H9 (cell line): ENCODE data around the gene KNSTRN. TPM values are rescaled to one million over a fixed set of nuclear protein-coding genes. Genes with fewer than 3 reads are reported as not detected.

Source experiments
- DNase-seq: peaks from one replicate; pipeline ENCODE4 v3.0.0-alpha.2; 2017
- H2AFZ ChIP-seq: one replicate; pipeline ENCODE4 v1.6.1; 2013; ENCODE audit warnings: mild to moderate bottlenecking, low read length, control low read depth, moderate library complexity
- H2AK5ac ChIP-seq: 2 replicates; pipeline ENCODE4 v1.6.1; 2013; ENCODE audit warnings: low read length, control low read depth, mixed read lengths; ENCODE audit not compliant: insufficient read length
- H2BK120ac ChIP-seq: one replicate; pipeline ENCODE4 v1.6.1; 2013; ENCODE audit warnings: low read depth, mild to moderate bottlenecking, low read length, control low read depth, inconsistent platforms; ENCODE audit not compliant: poor library complexity, severe bottlenecking
- H2BK12ac ChIP-seq: 2 replicates; pipeline ENCODE4 v1.6.1; 2013; ENCODE audit warnings: low read length, control low read depth, mixed read lengths, low read depth; ENCODE audit not compliant: insufficient read length
- H2BK15ac ChIP-seq: 2 replicates; pipeline ENCODE4 v1.6.1; 2013; ENCODE audit warnings: low read depth, low read length, control low read depth
- H2BK20ac ChIP-seq: one replicate; pipeline ENCODE4 v1.6.1; 2013; ENCODE audit warnings: low read depth, mild to moderate bottlenecking, low read length, control low read depth, inconsistent platforms; ENCODE audit not compliant: poor library complexity, severe bottlenecking
- H2BK5ac ChIP-seq: 2 replicates; pipeline ENCODE4 v1.6.1; 2013; ENCODE audit warnings: low read length, control low read depth, mixed read lengths; ENCODE audit not compliant: insufficient read length
- H3K14ac ChIP-seq: 2 replicates; pipeline ENCODE4 v1.6.1; 2013; ENCODE audit warnings: low read length, control low read depth; ENCODE audit not compliant: insufficient read depth
- H3K18ac ChIP-seq: 2 replicates; pipeline ENCODE4 v1.6.1; 2013; ENCODE audit warnings: low read depth, mild to moderate bottlenecking, mixed read lengths, low read length, control low read depth; ENCODE audit not compliant: insufficient read length
- H3K23ac ChIP-seq: 2 replicates; pipeline ENCODE4 v1.6.1; 2013; ENCODE audit warnings: low read length, control low read depth, mixed read lengths, low read depth; ENCODE audit not compliant: insufficient read length
- H3K23me2 ChIP-seq: 2 replicates; pipeline ENCODE4 v1.6.1; 2013; ENCODE audit warnings: low read depth, mild to moderate bottlenecking, mixed read lengths, low read length, control low read depth; ENCODE audit not compliant: insufficient read length, poor library complexity, severe bottlenecking
- H3K27ac ChIP-seq: 2 replicates; pipeline ENCODE4 v1.5.1; 2013; ENCODE audit warnings: low read length, control low read depth, mixed read lengths, low read depth; ENCODE audit not compliant: insufficient read length
- H3K27me3 ChIP-seq: 2 replicates; pipeline ENCODE4 v1.6.1; 2013; ENCODE audit warnings: low read length, control low read depth, inconsistent platforms; ENCODE audit not compliant: insufficient read depth
- H3K4ac ChIP-seq: 2 replicates; pipeline ENCODE4 v1.6.1; 2013; ENCODE audit warnings: low read depth, mild to moderate bottlenecking, control low read depth, inconsistent platforms, low read length, moderate library complexity
- H3K4me1 ChIP-seq: 2 replicates; pipeline ENCODE4 v1.6.1; 2013; ENCODE audit warnings: low read length, control low read depth, inconsistent platforms; ENCODE audit not compliant: insufficient read depth
- H3K4me2 ChIP-seq: 2 replicates; pipeline ENCODE4 v1.6.1; 2013; ENCODE audit warnings: low read length, control low read depth, mixed read lengths; ENCODE audit not compliant: insufficient read length, insufficient read depth
- H3K56ac ChIP-seq: 2 replicates; pipeline ENCODE4 v1.6.1; 2013; ENCODE audit warnings: low read depth, mild to moderate bottlenecking, mixed read lengths, low read length, control low read depth; ENCODE audit not compliant: insufficient read length
- H3K79me1 ChIP-seq: 2 replicates; pipeline ENCODE4 v1.6.1; 2013; ENCODE audit warnings: low read depth, mild to moderate bottlenecking, moderate library complexity, low read length, control low read depth, inconsistent platforms; ENCODE audit not compliant: insufficient read depth, poor library complexity, severe bottlenecking
- H3K79me2 ChIP-seq: 2 replicates; pipeline ENCODE4 v1.6.1; 2013; ENCODE audit warnings: low read length, control low read depth, inconsistent platforms; ENCODE audit not compliant: insufficient read depth
- H3K9ac ChIP-seq: 2 replicates; pipeline ENCODE4 v1.6.1; 2013; ENCODE audit warnings: low read length, control low read depth, mixed read lengths; ENCODE audit not compliant: insufficient read length; ENCODE audit errors: extremely low read depth
- H3K9me3 ChIP-seq: one replicate; pipeline ENCODE4 v1.6.1; 2013; ENCODE audit warnings: low read depth, low read length, inconsistent platforms; ENCODE audit not compliant: control insufficient read depth
- H3T11ph ChIP-seq: one replicate; pipeline ENCODE4 v1.6.1; 2013; ENCODE audit warnings: mild to moderate bottlenecking, low read length, control low read depth, inconsistent platforms
- H4K20me1 ChIP-seq: one replicate; pipeline ENCODE4 v1.6.1; 2013; ENCODE audit not compliant: control insufficient read depth, insufficient read length, insufficient read depth
- H4K5ac ChIP-seq: 2 replicates; pipeline ENCODE4 v1.6.1; 2013; ENCODE audit warnings: low read depth, mild to moderate bottlenecking, mixed read lengths, low read length, control low read depth; ENCODE audit not compliant: insufficient read length
- H4K8ac ChIP-seq: replicated peaks from 2 replicates; pipeline ENCODE4 v1.6.1; 2013; ENCODE audit warnings: low read length, control low read depth, mixed read lengths, low read depth; ENCODE audit not compliant: insufficient read length
- H4K91ac ChIP-seq: 2 replicates; pipeline ENCODE4 v1.6.1; 2013; ENCODE audit warnings: low read depth, mild to moderate bottlenecking, moderate library complexity, mixed read lengths, low read length, control low read depth; ENCODE audit not compliant: insufficient read length
- H3K27ac Mint-ChIP-seq, 3 experiments: 2 replicates in 2 of 3; 3 replicates in 1 of 3; pipeline ENCODE4 v1.8.0; 2020 to 2021; ENCODE audit warnings: mixed read lengths in 3 of 3, mild to moderate bottlenecking in 1 of 3, moderate library complexity in 1 of 3
- H3K27me3 Mint-ChIP-seq: 2 replicates; pipeline ENCODE4 v1.8.0; 2021; ENCODE audit warnings: low read depth, mild to moderate bottlenecking, moderate library complexity, mixed read lengths
- H3K36me3 Mint-ChIP-seq, 3 experiments: 2 replicates in 2 of 3; 3 replicates in 1 of 3; pipeline ENCODE4 v1.8.0; 2020 to 2021; ENCODE audit warnings: low read depth in 3 of 3, mixed read lengths in 3 of 3; ENCODE audit not compliant: insufficient read depth in 1 of 3
- H3K4me1 Mint-ChIP-seq, 2 experiments: 2 replicates each; pipeline ENCODE4 v1.8.0; 2020; ENCODE audit warnings: mixed read lengths in 2 of 2
- H3K4me3 Mint-ChIP-seq, 2 experiments: 2 replicates in 1 of 2; 3 replicates in 1 of 2; pipeline ENCODE4 v1.8.0; 2020 to 2021; ENCODE audit warnings: mild to moderate bottlenecking in 2 of 2, mixed read lengths in 2 of 2, moderate library complexity in 1 of 2
- H3K9me3 Mint-ChIP-seq, 2 experiments: 2 replicates in 1 of 2; 3 replicates in 1 of 2; pipeline ENCODE4 v1.8.0; 2020; ENCODE audit warnings: mild to moderate bottlenecking in 2 of 2, mixed read lengths in 2 of 2, moderate library complexity in 1 of 2
- WGBS: extraction: QIAGEN DNeasy Blood & Tissue Kit; methylation state at CpG from one replicate; pipeline ENCODE4 v1.1.7; 2013; ENCODE audit warnings: missing lambda C conversion rate, low lambda C conversion rate, mixed read lengths; ENCODE audit not compliant: insufficient read length; ENCODE audit errors: extremely low coverage; 5-methylcytosine and 5-hydroxymethylcytosine counted together
- total RNA-seq: library from RNA; stranded (reverse); gene quantifications from 2 replicates; pipeline ENCODE4 v1.2.1, GENCODE V29; 2021
- TF ChIP-seq, protein P1 (sequence below): fragments of 200-600 bp; sonication (generic); conservative IDR thresholded peaks from 3 replicates; pipeline ENCODE4 v1.8.0; 2021; ENCODE audit warnings: antibody characterized with exemption, mild to moderate bottlenecking

The KNSTRN gene
- total RNA-seq, 1 experiment from 2014 or later = 53.9 TPM

DNA sequence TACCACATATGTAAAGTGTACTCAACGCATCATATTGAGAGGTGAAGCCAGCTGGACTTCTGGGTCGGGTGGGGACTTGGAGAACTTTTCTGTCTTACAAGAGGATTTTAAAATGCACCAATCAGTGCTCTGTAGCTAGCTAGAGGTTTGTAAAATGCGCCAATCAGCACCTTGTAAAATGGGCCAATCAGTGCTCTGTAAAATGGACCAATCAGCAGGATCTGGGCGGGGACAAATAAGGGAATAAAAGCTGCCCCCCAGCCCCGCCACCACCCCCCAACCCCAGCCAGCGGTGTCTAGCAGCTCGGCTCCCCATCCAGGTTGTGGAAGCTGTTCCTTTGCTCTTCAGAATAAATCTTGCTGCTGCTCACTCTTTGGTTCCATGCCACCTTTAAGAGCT, 16.8 kb downstream of the KNSTRN start:
- no peak overlapping the region for H2AK5ac ChIP-seq
- no peak overlapping the region for H3K9ac ChIP-seq
- H4K5ac ChIP-seq = no peak overlapping the region
- no peak overlapping the region for H2BK15ac ChIP-seq
- H2BK12ac ChIP-seq = no peak overlapping the region
- H3K23ac ChIP-seq = no peak overlapping the region
- H2BK5ac ChIP-seq = no peak overlapping the region
- WGBS = no CpG with 5 or more reads among the region's 7 CpGs
- no peaks in the 10 kb centered on the region for H3K27me3 Mint-ChIP-seq
- no peak overlapping the region for H2BK20ac ChIP-seq
- H3K4me3 Mint-ChIP-seq = no peak overlapping the region
- no peak overlapping the region for H3K14ac ChIP-seq
- H3T11ph ChIP-seq = no peak overlapping the region
- H3K9me3 Mint-ChIP-seq = no peaks in the 10 kb centered on the region
- no peaks in the 10 kb centered on the region for H3K4me1 ChIP-seq
- H3K4ac ChIP-seq = no peak overlapping the region
- no peak overlapping the region for H2BK120ac ChIP-seq
- no peak overlapping the region for H3K56ac ChIP-seq
- H2AFZ ChIP-seq = no peak overlapping the region
- H3K18ac ChIP-seq = no peak overlapping the region
- no peak overlapping the region for H3K4me2 ChIP-seq
- DNase-seq = no peak
- H3K79me1 ChIP-seq = no peaks in the 10 kb centered on the region
- no peaks in the 10 kb centered on the region for H3K23me2 ChIP-seq
- no peak overlapping the region for H3K27ac ChIP-seq
- TF ChIP-seq, protein P1, sequence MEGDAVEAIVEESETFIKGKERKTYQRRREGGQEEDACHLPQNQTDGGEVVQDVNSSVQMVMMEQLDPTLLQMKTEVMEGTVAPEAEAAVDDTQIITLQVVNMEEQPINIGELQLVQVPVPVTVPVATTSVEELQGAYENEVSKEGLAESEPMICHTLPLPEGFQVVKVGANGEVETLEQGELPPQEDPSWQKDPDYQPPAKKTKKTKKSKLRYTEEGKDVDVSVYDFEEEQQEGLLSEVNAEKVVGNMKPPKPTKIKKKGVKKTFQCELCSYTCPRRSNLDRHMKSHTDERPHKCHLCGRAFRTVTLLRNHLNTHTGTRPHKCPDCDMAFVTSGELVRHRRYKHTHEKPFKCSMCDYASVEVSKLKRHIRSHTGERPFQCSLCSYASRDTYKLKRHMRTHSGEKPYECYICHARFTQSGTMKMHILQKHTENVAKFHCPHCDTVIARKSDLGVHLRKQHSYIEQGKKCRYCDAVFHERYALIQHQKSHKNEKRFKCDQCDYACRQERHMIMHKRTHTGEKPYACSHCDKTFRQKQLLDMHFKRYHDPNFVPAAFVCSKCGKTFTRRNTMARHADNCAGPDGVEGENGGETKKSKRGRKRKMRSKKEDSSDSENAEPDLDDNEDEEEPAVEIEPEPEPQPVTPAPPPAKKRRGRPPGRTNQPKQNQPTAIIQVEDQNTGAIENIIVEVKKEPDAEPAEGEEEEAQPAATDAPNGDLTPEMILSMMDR = no peak
- no peak overlapping the region for H4K91ac ChIP-seq
- H4K20me1 ChIP-seq = no peaks in the 10 kb centered on the region
- H3K9me3 ChIP-seq = no peaks in the 10 kb centered on the region
- H3K36me3 Mint-ChIP-seq = peaks cover 0 to 7% (median 0%) of the 10 kb centered on the region in 3 experiments; a peak in 3 of 7 replicates
- no peaks in the 10 kb centered on the region for H3K79me2 ChIP-seq
- H4K8ac ChIP-seq = no peak overlapping the region
- H3K27me3 ChIP-seq = no peaks in the 10 kb centered on the region
- H3K27ac Mint-ChIP-seq = no peak overlapping the region
- H3K4me1 Mint-ChIP-seq = no peaks in the 10 kb centered on the region
